HG03108 (cell line): ENCODE results near the gene TEX54.
"Not testable (repeated sequence)": the region's sequence is repeated elsewhere in the genome, so short reads cannot be mapped to it uniquely, and the experiment has no call there.

Source experiments
- ATAC-seq: cut with Tn5 transposase; IDR thresholded peaks from one replicate; pipeline ENCODE4 v1.9.1; 2021; ENCODE audit warnings: moderate library complexity; ENCODE audit not compliant: unreplicated experiment

Gene TEX54

GRCh38 chr11:62835336-62835735 lies 2.7 kb upstream of the TEX54 start:
- ATAC-seq = no peak

GRCh38 chr11:62831520-62832335 lies 913 bp downstream of the TEX54 start, which contains the start of gene STX5:
Gene STX5, minus strand, starts transcription at chr11:62832051. Its CDS starts 808 bp downstream, at chr11:62831243.
- ATAC-seq = peak; percentile 83

GRCh38 chr11:62830904-62831519 lies 1.6 kb downstream of the TEX54 start:
- ATAC-seq = no peak

- not testable (repeated sequence) for ATAC-seq
Observed at GRCh38 chr11:62828130-62828529, 4.5 kb downstream of the TEX54 start.

GRCh38 chr11:62823677-62824076 lies 9.0 kb downstream of the TEX54 start:
- ATAC-seq = no peak

- no peak for ATAC-seq
Observed at GRCh38 chr11:62817129-62817528, 15.5 kb downstream of the TEX54 start.

GRCh38 chr11:62816557-62816956 lies 16.1 kb downstream of the TEX54 start:
- ATAC-seq = no peak

GRCh38 chr11:62811659-62812058 lies 21.0 kb downstream of the TEX54 start:
- ATAC-seq = no peak

- no peak for ATAC-seq
Observed at GRCh38 chr11:62810748-62811147, 21.9 kb downstream of the TEX54 start.

- no peak for ATAC-seq
Observed at GRCh38 chr11:62806611-62807121, 26.0 kb downstream of the TEX54 start.

GRCh38 chr11:62805961-62806441 lies 26.6 kb downstream of the TEX54 start:
- no peak for ATAC-seq

- ATAC-seq = peak; percentile 80
Observed at GRCh38 chr11:62805076-62805892, 27.4 kb downstream of the TEX54 start, which contains the start of gene NXF1. Gene NXF1, minus strand, starts transcription at chr11:62805440. Its CDS starts 84 bp downstream, at chr11:62805356.

GRCh38 chr11:62804310-62805075 lies 28.1 kb downstream of the TEX54 start:
- no peak for ATAC-seq

- no peak for ATAC-seq
Observed at GRCh38 chr11:62801071-62801470, 31.6 kb downstream of the TEX54 start.

GRCh38 chr11:62799486-62799885 lies 33.2 kb downstream of the TEX54 start:
- no peak for ATAC-seq

GRCh38 chr11:62796281-62796680 lies 36.4 kb downstream of the TEX54 start:
- ATAC-seq = no peak

GRCh38 chr11:62794201-62794775 lies 38.4 kb downstream of the TEX54 start:
- ATAC-seq = no peak

GRCh38 chr11:62792202-62792575 lies 40.5 kb downstream of the TEX54 start:
- ATAC-seq = no peak

- ATAC-seq = peak; percentile 57
Observed at GRCh38 chr11:62791501-62792201, 41.0 kb downstream of the TEX54 start, which contains the start of gene TMEM223. Gene TMEM223, minus strand, starts transcription at chr11:62792006. Its CDS starts 12 bp downstream, at chr11:62791994.
